Right atrium auricular region (tissue), 2 donors: ENCODE measurements around the gene LCOR. TPM values are rescaled to one million over a fixed set of nuclear protein-coding genes. Genes with fewer than 3 reads are reported as not detected.

Source experiments
- DNase-seq: peaks from one replicate; pipeline ENCODE4 v3.0.0-alpha.2; 2019; ENCODE audit warnings: low spot score
- H3K27ac ChIP-seq, 2 donors: fragments of 200-600 bp; sonication (generic); 1 replicate in 1 of 2; 2 replicates in 1 of 2; pipeline ENCODE4 v1.5.1; 2016 to 2019
- H3K27me3 ChIP-seq, 2 donors: fragments of 200-600 bp; sonication (generic); one replicate each; pipeline versions ENCODE4 v1.5.1 to v1.6.0; 2017 to 2019
- H3K36me3 ChIP-seq: fragments of 200-600 bp; sonication (generic); one replicate; pipeline ENCODE4 v1.5.1; 2016
- H3K4me1 ChIP-seq, 2 donors: fragments of 200-600 bp; sonication (generic); one replicate each; pipeline versions ENCODE4 v1.5.1 to v1.6.0; 2017 to 2019
- H3K4me3 ChIP-seq, 2 donors: fragments of 200-600 bp; sonication (generic); 1 replicate in 1 of 2; 2 replicates in 1 of 2; pipeline ENCODE4 v1.5.1; 2017 to 2019; ENCODE audit warnings: mild to moderate bottlenecking in 1 of 2, moderate library complexity in 1 of 2
- H3K9me3 ChIP-seq, 2 donors: fragments of 200-600 bp; sonication (generic); one replicate each; pipeline ENCODE4 v1.5.1; 2019
- total RNA-seq, 2 donors: library from RNA; depleted of rRNA; stranded (reverse); fragments of >200 nt; gene quantifications; one replicate each; pipeline ENCODE4 v1.1.0, GENCODE V29; 2016
- TF ChIP-seq, protein P1 (sequence below), 2 donors: fragments of 200-600 bp; sonication (generic); IDR thresholded peaks; one replicate each; pipeline ENCODE4 v1.5.1; 2019; ENCODE audit warnings: antibody characterized with exemption in 2 of 2

Gene LCOR
- total RNA-seq, 2 donors from 2014 or later = 10.2 to 12.2 TPM

DNA sequence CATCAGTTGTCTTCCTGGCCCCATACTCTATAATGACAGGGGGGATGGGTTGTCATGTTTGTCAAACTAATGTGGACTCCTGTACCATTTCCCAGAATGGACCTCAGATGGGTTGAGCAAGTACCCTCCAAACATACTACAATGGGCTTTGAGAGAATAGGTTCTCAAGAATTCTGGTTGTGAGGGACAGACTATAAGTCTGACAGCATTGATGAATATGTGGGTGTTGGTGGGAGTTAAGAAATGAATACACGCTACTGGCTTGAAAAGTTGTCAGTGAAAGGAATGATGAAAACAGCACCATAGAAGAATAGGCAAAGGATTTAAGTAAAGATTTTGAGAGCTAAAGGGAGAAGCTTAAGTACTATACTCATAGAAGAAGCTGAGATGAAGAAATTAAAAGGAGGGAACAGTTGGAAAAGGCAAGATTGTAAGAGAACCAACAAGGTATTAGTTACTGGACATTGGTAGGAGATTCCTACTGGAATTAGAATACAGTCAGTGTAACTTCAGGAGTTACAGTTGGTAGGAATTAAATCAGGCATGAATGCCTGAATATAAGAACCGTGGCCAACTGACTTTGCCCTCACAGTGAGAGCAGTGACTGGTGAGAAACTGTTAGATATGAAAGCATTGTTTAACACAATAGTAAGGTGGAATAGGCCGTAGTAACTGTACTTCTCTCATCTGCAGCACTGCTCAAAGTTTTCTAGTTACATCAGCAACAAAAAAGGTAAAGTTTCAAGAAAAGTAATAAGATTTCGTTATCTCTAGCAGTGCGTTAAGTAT lies 86.3 kb downstream of the LCOR start:
- peak overlapping the region in 1 of 2 donors; percentile 30 for H3K27ac ChIP-seq

DNA sequence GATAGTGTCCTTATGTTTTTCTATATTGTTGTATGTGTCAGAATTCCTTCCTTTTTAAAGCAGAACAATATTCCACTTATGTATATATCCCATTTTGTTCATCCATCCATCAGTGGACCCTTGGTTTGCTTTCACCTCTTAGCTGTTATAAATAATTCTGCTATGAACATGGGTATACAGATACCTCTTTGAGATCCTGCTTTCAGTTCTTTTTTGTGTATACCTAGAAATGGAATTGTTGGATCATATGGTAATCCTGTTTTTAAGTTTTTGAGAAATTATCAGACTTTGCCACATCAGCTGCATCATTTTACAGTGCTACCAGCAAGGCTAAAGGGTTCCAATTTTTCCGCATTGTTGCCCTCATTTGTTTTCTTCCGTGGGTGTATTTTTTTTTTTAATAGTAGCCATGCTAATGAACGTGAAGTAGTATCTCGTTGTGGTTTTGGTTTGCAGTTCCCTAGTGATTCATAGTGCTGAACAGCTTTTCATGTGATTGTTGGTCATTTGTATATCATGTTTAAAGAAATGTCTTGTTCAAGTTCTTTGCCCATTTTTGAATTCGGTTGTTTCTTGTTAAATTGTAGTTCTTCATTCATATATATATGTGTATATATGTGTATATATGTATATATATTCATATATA lies 87.8 kb downstream of the LCOR start:
- Histone ChIP-seq H3K4me3 (no peak overlapping the region), H3K27me3 (no peaks in the 10 kb centered on the region), H3K4me1 (peaks cover 0 to 12% of the 10 kb centered on the region in 2 donors), H3K9me3 (no peaks in the 10 kb centered on the region), H3K36me3 (no peaks in the 10 kb centered on the region), H3K27ac (no peak overlapping the region)
- no peak for DNase-seq
- TF ChIP-seq, protein P1, sequence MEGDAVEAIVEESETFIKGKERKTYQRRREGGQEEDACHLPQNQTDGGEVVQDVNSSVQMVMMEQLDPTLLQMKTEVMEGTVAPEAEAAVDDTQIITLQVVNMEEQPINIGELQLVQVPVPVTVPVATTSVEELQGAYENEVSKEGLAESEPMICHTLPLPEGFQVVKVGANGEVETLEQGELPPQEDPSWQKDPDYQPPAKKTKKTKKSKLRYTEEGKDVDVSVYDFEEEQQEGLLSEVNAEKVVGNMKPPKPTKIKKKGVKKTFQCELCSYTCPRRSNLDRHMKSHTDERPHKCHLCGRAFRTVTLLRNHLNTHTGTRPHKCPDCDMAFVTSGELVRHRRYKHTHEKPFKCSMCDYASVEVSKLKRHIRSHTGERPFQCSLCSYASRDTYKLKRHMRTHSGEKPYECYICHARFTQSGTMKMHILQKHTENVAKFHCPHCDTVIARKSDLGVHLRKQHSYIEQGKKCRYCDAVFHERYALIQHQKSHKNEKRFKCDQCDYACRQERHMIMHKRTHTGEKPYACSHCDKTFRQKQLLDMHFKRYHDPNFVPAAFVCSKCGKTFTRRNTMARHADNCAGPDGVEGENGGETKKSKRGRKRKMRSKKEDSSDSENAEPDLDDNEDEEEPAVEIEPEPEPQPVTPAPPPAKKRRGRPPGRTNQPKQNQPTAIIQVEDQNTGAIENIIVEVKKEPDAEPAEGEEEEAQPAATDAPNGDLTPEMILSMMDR (IDR thresholded peaks at IDR 0.05) = no peak

More for the DNA sequence above, 86.3 kb downstream of the LCOR start:
- Histone ChIP-seq H3K4me3 (no peak overlapping the region), H3K9me3 (no peaks in the 10 kb centered on the region), H3K36me3 (no peaks in the 10 kb centered on the region), H3K4me1 (peaks cover 0 to 9% of the 10 kb centered on the region in 2 donors), H3K27me3 (no peaks in the 10 kb centered on the region)
- DNase-seq = no peak
- TF ChIP-seq, protein P1 (IDR thresholded peaks at IDR 0.05) = no peak

DNA sequence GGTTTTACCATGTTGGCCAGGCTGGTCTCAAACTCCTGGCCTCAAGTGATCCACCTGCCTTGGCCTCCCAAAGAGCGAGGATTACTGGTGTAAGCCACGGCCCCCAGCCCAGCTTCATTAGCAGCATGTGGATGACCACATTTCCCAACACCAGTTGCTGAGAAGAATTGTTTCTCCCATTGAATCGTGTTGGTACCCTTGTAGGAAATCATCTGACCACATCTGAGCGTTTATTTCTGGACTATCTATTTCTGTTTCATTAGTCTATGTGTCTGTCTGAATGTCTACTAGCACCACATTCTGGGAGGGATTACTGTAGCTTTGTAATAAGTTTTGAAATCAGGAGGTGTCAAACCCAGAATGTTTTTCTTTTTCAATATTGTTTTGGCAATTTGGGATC lies 89.6 kb downstream of the LCOR start:
- DNase-seq = no peak
- TF ChIP-seq, protein P1 (IDR thresholded peaks at IDR 0.05) = no peak
- no peaks in the 10 kb centered on the region for H3K9me3 ChIP-seq
- H3K27ac ChIP-seq = no peak overlapping the region
- H3K4me1 ChIP-seq = peaks cover 0 to 12% of the 10 kb centered on the region in 2 donors
- H3K27me3 ChIP-seq = no peaks in the 10 kb centered on the region
- no peaks in the 10 kb centered on the region for H3K36me3 ChIP-seq
- H3K4me3 ChIP-seq = no peak overlapping the region

DNA sequence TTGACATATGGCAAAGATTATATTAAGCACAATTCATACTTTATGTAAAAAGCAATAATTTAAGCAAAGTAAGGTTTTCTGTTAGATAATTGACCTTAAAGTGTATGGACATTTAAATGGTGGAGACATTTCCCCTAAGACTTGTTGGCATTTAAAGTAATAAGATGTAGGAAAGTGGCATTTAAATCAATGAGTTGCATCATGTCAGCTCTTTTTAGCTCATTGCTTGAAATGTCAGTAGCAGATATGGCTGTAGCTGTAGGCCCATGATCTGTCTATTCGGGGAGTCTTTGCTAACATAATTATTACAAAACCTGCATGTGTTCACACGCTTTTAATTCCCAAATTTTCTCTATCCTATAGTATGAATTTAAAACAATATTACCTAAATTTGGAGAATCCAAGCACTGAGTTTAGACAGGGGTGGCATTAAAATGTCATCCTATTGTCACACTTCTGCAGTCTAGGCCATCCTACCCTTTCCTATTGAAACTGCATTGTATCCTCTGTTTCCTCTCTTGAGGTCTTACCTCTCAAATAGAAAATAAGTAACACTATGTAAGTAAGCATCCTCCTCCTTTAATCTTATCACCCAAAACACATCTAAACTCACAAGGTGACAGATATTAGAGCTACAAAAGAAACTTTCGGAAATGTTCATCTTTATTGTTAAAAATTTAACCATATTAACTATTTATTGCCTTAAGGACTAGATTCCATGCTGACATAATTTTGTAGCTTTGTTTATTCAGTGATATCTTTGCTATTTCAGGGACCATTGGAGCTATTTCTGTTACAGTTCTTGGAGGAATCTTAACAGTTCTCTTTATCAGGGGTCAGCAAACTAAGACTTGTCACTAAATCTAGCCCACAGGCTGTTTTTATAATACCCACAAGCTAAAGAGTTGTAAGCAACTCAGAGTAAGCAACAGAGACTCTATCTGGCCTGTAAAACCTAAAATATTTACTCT lies 91.2 kb downstream of the LCOR start:
- TF ChIP-seq, protein P1 (IDR thresholded peaks at IDR 0.05) = no peak
- Histone ChIP-seq H3K4me1 (peaks cover 0 to 12% of the 10 kb centered on the region in 2 donors), H3K27me3 (no peaks in the 10 kb centered on the region), H3K4me3 (no peak overlapping the region), H3K9me3 (no peaks in the 10 kb centered on the region), H3K36me3 (no peaks in the 10 kb centered on the region), H3K27ac (no peak overlapping the region)
- no peak for DNase-seq

DNA sequence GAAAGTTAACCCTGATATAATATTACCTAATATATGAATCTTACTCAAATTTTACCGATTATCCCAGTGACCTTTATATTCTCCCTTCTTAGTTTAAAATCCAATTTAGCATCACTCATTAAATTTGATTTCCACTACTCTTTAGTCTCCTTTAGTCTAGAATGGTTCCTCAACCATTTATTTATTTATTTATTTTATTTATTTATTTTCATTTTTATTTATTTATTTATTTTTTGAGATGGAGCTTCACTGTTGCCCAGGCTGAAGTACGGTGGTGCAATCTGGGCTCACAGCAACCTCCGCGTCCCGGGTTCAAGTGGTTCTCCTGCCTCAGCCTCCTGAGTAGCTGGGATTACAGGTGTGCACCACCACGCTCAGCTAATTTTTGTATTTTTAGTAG lies 92.8 kb downstream of the LCOR start:
- Histone ChIP-seq H3K36me3 (no peaks in the 10 kb centered on the region), H3K4me3 (no peak overlapping the region), H3K27ac (no peak overlapping the region), H3K9me3 (no peaks in the 10 kb centered on the region), H3K4me1 (peaks cover 0 to 12% of the 10 kb centered on the region in 2 donors), H3K27me3 (no peaks in the 10 kb centered on the region)
- DNase-seq = no peak
- TF ChIP-seq, protein P1 (IDR thresholded peaks at IDR 0.05) = no peak
